T-cell (primary cell): ENCODE measurements around the gene DLG5. TPM values are rescaled to one million over a fixed set of nuclear protein-coding genes. Genes with fewer than 3 reads are reported as not detected.
"Not testable (repeated sequence)": the region's sequence is repeated elsewhere in the genome, so short reads cannot be mapped to it uniquely, and the experiment has no call there.

Experiments
- ATAC-seq, 4 experiments: fragments of 200-7000 bp in 3 of 4; fragments of 150-1000 bp in 1 of 4; cut with Tn5 transposase; replicated peaks in 1 of 4; 1 replicate in 3 of 4; 2 replicates in 1 of 4; pipeline ENCODE4 v1.10.0; 2021; ENCODE audit warnings: moderate library complexity in 3 of 4, mild to moderate bottlenecking in 2 of 4, moderate number of reproducible peaks in 1 of 4
- CTCF ChIA-PET, 2 donors: fragments of 300-600 bp; sonication (Branson Sonifier 250); formaldehyde crosslinking; loops; one replicate each; lab custom pipeline; 2022; ENCODE audit warnings: antibody characterized with exemption in 2 of 2; lab: Charles Lee
- POLR2A ChIA-PET, 2 donors: fragments of 300-600 bp; sonication (Branson Sonifier 250); formaldehyde crosslinking; loops; one replicate each; lab custom pipeline; 2022; ENCODE audit warnings: antibody characterized with exemption in 2 of 2; lab: Charles Lee
- DNase-seq, 35 experiments: peaks; one replicate each; pipeline versions ENCODE4 v3.0.0 to v3.0.0-alpha.2; 2013 to 2023
- H3K27ac ChIP-seq: one replicate; pipeline ENCODE4 v1.5.1; 2013; ENCODE audit warnings: low read length
- H3K27me3 ChIP-seq, 2 experiments: replicated peaks in 1 of 2; 1 replicate in 1 of 2; 2 replicates in 1 of 2; pipeline versions ENCODE4 v1.6.1 to v1.7.0; 2013; ENCODE audit warnings: low read length in 1 of 2, mixed read lengths in 1 of 2; ENCODE audit not compliant: control insufficient read depth in 2 of 2, insufficient read depth in 2 of 2; ENCODE audit errors: extremely low read depth in 1 of 2
- H3K36me3 ChIP-seq, 2 donors: 1 replicate in 1 of 2; 2 replicates in 1 of 2; pipeline versions ENCODE4 v1.6.1 to v1.7.0; 2013; ENCODE audit warnings: low read length in 1 of 2; ENCODE audit not compliant: control insufficient read depth in 2 of 2, insufficient read depth in 1 of 2; ENCODE audit errors: extremely low read depth in 1 of 2
- H3K4me1 ChIP-seq, 2 experiments: 1 replicate in 1 of 2; 2 replicates in 1 of 2; pipeline versions ENCODE4 v1.6.1 to v1.7.0; 2013; ENCODE audit warnings: low read length in 2 of 2, mixed read lengths in 1 of 2; ENCODE audit not compliant: insufficient read depth in 2 of 2, control insufficient read depth in 1 of 2; ENCODE audit errors: extremely low read depth in 1 of 2
- H3K4me3 ChIP-seq, 2 donors: 1 replicate in 1 of 2; 2 replicates in 1 of 2; pipeline versions ENCODE4 v1.5.1 to v1.7.0; 2013; ENCODE audit warnings: mild to moderate bottlenecking in 2 of 2, low read length in 1 of 2, moderate library complexity in 1 of 2; ENCODE audit not compliant: control insufficient read depth in 1 of 2; ENCODE audit errors: extremely low read depth in 1 of 2
- H3K9me3 ChIP-seq: 2 replicates; pipeline ENCODE4 v1.7.0; 2013
- H3K27ac Mint-ChIP-seq, 2 donors: one replicate each; pipeline ENCODE4 v1.8.0; 2020 to 2021; ENCODE audit warnings: mild to moderate bottlenecking in 2 of 2, mixed read lengths in 2 of 2
- H3K27me3 Mint-ChIP-seq, 2 donors: one replicate each; pipeline ENCODE4 v1.8.0; 2021 to 2022; ENCODE audit warnings: mixed read lengths in 2 of 2
- H3K36me3 Mint-ChIP-seq: one replicate; pipeline ENCODE4 v1.8.0; 2021; ENCODE audit warnings: mixed read lengths
- H3K4me1 Mint-ChIP-seq, 3 donors: one replicate each; pipeline ENCODE4 v1.8.0; 2020 to 2022; ENCODE audit warnings: mixed read lengths in 3 of 3, mild to moderate bottlenecking in 1 of 3
- H3K4me3 Mint-ChIP-seq, 3 donors: one replicate each; pipeline ENCODE4 v1.8.0; 2020 to 2022; ENCODE audit warnings: mild to moderate bottlenecking in 3 of 3, mixed read lengths in 3 of 3, moderate library complexity in 3 of 3
- H3K9me3 Mint-ChIP-seq, 3 donors: one replicate each; pipeline ENCODE4 v1.8.0; 2020 to 2022; ENCODE audit warnings: mixed read lengths in 3 of 3
- WGBS: methylation state at CpG from one replicate; pipeline ENCODE4 v1.1.5; 2013; ENCODE audit warnings: missing lambda C conversion rate; ENCODE audit not compliant: insufficient coverage; 5-methylcytosine and 5-hydroxymethylcytosine counted together
- total RNA-seq, 35 experiments: library from RNA in 6 of 35; stranded (reverse) in 6 of 35; fragments of 120-200 nt in 1 of 35; gene quantifications; one replicate each; pipeline versions ENCODE4 v1.2.1 to v1.2.4 and lab custom pipeline; 2013 to 2026

DLG5 gene
- total RNA-seq, 5 donors from 2014 or later (not counting 1 experiment from before 2014, with no cell fraction given) = 1.3 to 12.8 (median 3.5) TPM

DNA sequence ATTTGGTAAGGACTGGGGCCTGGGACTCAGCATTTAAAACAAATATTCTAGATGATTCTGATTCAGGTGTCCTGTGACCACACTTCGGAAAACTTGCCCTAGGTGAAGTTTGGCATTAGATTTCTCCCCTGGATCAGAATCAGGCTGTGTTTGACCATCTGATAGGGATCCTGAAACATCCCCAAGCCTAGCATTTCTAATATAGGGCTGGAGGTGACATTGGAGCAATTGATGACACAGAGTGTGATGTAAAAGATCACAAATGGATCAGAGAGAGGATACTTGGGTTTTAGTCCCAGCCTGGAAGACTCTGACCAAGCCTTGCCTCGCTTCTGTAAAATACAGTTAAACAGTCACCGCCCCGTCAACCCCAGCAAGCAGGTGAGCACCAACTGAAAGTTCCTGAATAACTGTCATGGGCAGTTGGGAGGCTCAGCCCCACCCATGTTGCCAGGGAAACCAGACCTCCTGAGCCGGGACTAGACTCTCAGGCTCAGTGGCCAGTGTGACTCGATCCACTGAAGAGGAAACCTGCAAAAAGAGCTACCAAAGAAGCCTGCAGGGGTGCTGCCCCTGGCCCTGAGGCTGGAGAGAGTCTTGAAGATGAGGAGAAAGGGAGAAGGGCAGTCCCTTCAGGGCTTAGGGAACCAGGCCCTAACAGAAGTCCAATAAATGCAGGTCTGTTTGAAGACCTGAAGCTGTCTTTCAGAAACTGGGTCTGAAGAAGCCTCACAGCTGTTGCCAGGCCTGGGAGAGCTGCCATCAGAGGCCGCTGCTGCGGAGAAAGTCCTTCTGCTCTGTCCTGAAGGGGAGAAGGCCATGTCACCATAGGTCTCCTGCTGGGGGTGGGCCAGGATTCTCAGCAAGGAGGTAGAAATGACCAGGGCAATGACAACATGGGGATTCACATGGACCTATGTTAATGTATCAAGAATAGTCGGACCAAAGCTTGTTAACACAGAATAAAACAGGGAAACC is 162.8 kb downstream of the DLG5 start:
- H3K9me3 ChIP-seq = no peaks in the 10 kb centered on the region
- H3K36me3 Mint-ChIP-seq = no peaks in the 10 kb centered on the region
- no peaks in the 10 kb centered on the region for H3K36me3 ChIP-seq
- no peak for ATAC-seq
- H3K4me1 ChIP-seq = no peaks in the 10 kb centered on the region
- no peak overlapping the region for H3K4me3 ChIP-seq
- POLR2A ChIA-PET = no interaction called here
- H3K27me3 ChIP-seq = peaks cover 0 to 3% of the 10 kb centered on the region in 2 experiments
- no peaks in the 10 kb centered on the region for H3K27me3 Mint-ChIP-seq
- 74% methylated on average over 8 of the region's 9 CpGs for WGBS
- CTCF ChIA-PET = interaction anchor here in 1 of 2 donors (0.7 kb wide), 1 partner anchor 52 kb away, joined by 5 read pairs; no protein-coding TSS in a partner anchor
- no peak overlapping the region for H3K27ac Mint-ChIP-seq
- no peaks in the 10 kb centered on the region for H3K4me1 Mint-ChIP-seq
- no peaks in the 10 kb centered on the region for H3K9me3 Mint-ChIP-seq
- H3K4me3 Mint-ChIP-seq = no peak overlapping the region
- DNase-seq = no peak
- no peak overlapping the region for H3K27ac ChIP-seq

GRCh38 chr10:77758406-77758805 is 168.1 kb downstream of the DLG5 start:
- H3K36me3 Mint-ChIP-seq, ATAC-seq, DNase-seq, H3K4me1 Mint-ChIP-seq, H3K27me3 Mint-ChIP-seq, H3K27me3 ChIP-seq, H3K27ac ChIP-seq, H3K27ac Mint-ChIP-seq, H3K36me3 ChIP-seq, POLR2A ChIA-PET, H3K4me1 ChIP-seq, H3K4me3 ChIP-seq, H3K9me3 ChIP-seq, H3K4me3 Mint-ChIP-seq, H3K9me3 Mint-ChIP-seq: not testable (repeated sequence)
- CTCF ChIA-PET = interaction anchor here in 1 of 2 donors (0.7 kb wide), 1 partner anchor 47 kb away, joined by 4 read pairs; no protein-coding TSS in a partner anchor
- WGBS = no CpG with 5 or more reads among the region's 2 CpGs

GRCh38 chr10:77756319-77757232 is 170.0 kb downstream of the DLG5 start:
- no peak overlapping the region for H3K27ac Mint-ChIP-seq
- Histone ChIP-seq H3K4me3 (no peak overlapping the region), H3K27ac (no peak overlapping the region), H3K27me3 (peaks cover 0 to 6% of the 10 kb centered on the region in 2 experiments), H3K36me3 (no peaks in the 10 kb centered on the region), H3K4me1 (no peaks in the 10 kb centered on the region), H3K9me3 (no peaks in the 10 kb centered on the region)
- H3K4me1 Mint-ChIP-seq = no peaks in the 10 kb centered on the region
- no peak overlapping the region for H3K4me3 Mint-ChIP-seq
- 80% methylated on average over 1 of the region's 12 CpGs for WGBS
- H3K36me3 Mint-ChIP-seq = no peaks in the 10 kb centered on the region
- ATAC-seq (no peak), DNase-seq (peak in 1 of 35 experiments; percentile 22)
- no peaks in the 10 kb centered on the region for H3K9me3 Mint-ChIP-seq
- ChIA-PET POLR2A (no interaction called here), CTCF (interaction anchor here (0.6 to 1.0 kb wide), 2 partner anchors 39 to 45 kb away, joined by 3 read pairs; no protein-coding TSS in a partner anchor)
- H3K27me3 Mint-ChIP-seq = peaks cover 7% of the 10 kb centered on the region in 2 donors

GRCh38 chr10:77746047-77746707 is 180.4 kb downstream of the DLG5 start:
- WGBS = 81% methylated on average over 9 of the region's 13 CpGs
- no peaks in the 10 kb centered on the region for H3K4me1 ChIP-seq
- Mint-ChIP-seq H3K36me3 (no peaks in the 10 kb centered on the region), H3K9me3 (peaks cover 4 to 9% (median 8%) of the 10 kb centered on the region in 3 donors), H3K27ac (no peak overlapping the region), H3K4me1 (no peaks in the 10 kb centered on the region), H3K27me3 (peaks cover 0 to 15% of the 10 kb centered on the region in 2 donors), H3K4me3 (no peak overlapping the region)
- H3K27ac ChIP-seq = no peak overlapping the region
- no peak for DNase-seq
- H3K27me3 ChIP-seq = peaks cover 0 to 14% of the 10 kb centered on the region in 2 experiments
- peaks cover 3% of the 10 kb centered on the region for H3K9me3 ChIP-seq
- ATAC-seq = no peak
- POLR2A ChIA-PET = no interaction called here
- no peaks in the 10 kb centered on the region for H3K36me3 ChIP-seq
- CTCF ChIA-PET = no interaction called here
- no peak overlapping the region for H3K4me3 ChIP-seq

DNA sequence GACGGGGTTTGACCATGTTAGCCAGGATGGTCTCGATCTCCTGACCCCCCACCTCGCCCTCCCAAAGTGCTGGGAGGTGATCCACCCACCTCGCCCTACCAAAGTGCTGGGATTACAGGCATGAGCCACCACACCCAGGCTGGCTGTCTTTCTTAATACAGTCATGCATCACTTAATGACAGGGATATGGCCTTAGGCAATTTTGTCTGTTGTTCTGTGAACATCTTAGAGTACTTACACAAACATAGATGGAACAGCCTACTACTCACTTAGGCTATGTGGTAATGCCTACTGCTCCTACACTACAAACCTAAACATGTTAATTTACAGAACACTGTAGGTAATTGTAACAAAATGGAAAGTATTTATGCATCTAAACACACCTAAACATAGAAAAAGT is 182.3 kb downstream of the DLG5 start:
- DNase-seq (no peak), ATAC-seq (no peak)
- 80% methylated on average over 3 of the region's 4 CpGs for WGBS
- Histone ChIP-seq H3K36me3 (no peaks in the 10 kb centered on the region), H3K27ac (no peak overlapping the region), H3K9me3 (peaks cover under 1% of the 10 kb centered on the region), H3K27me3 (peaks cover 0 to 11% of the 10 kb centered on the region in 2 experiments), H3K4me3 (no peak overlapping the region), H3K4me1 (no peaks in the 10 kb centered on the region)
- no peaks in the 10 kb centered on the region for H3K36me3 Mint-ChIP-seq
- peaks cover 0 to under 1% (median 0%) of the 10 kb centered on the region in 3 donors for H3K4me1 Mint-ChIP-seq
- no peak overlapping the region for H3K4me3 Mint-ChIP-seq
- ChIA-PET CTCF (no interaction called here), POLR2A (no interaction called here)
- H3K9me3 Mint-ChIP-seq = peaks cover 16 to 20% (median 20%) of the 10 kb centered on the region in 3 donors
- H3K27ac Mint-ChIP-seq = no peak overlapping the region
- H3K27me3 Mint-ChIP-seq = peaks cover 5 to 15% of the 10 kb centered on the region in 2 donors
